ENCODE data around the gene SLC25A25. TPM values are rescaled to one million over a fixed set of nuclear protein-coding genes. Genes with fewer than 3 reads are reported as not detected.

Gene SLC25A25
- polyA plus RNA-seq, 1 donor: 19.4 TPM

GRCh38 chr9:128155736-128156500 lies 87.9 kb downstream of the SLC25A25 start:
- Histone ChIP-seq H3K27me3 (ENCODE audit: control insufficient read depth, insufficient read depth, low read length) (no peaks in the 10 kb centered on the region), H3K36me3 (ENCODE audit: control insufficient read depth, insufficient read depth, low read length) (no peaks in the 10 kb centered on the region), H3K4me1 (ENCODE audit: control insufficient read depth, insufficient read depth, low read length) (peaks cover 10% of the 10 kb centered on the region), H3K4me3 (ENCODE audit: low read length) (no peak overlapping the region), H3K27ac (ENCODE audit: low read length) (no peak overlapping the region), H3K9me3 (ENCODE audit: control insufficient read depth, low read depth, low read length) (no peaks in the 10 kb centered on the region)
- DNase-seq: no peak
- WGBS (ENCODE audit: insufficient coverage, low lambda C conversion rate): 100% methylated on average over 1 of the region's 7 CpGs

Other genes with a start within 250 kb of the SLC25A25 start
- gene ENG, start 213.6 kb upstream of the SLC25A25 start, polyA plus RNA-seq: 21.6 TPM
- 20.6 TPM for gene AK1, start 190.6 kb upstream of the SLC25A25 start, polyA plus RNA-seq
- 14.4 TPM for gene ST6GALNAC6, start 168.6 kb upstream of the SLC25A25 start, polyA plus RNA-seq
- gene ST6GALNAC4, start 151.2 kb upstream of the SLC25A25 start, polyA plus RNA-seq: 10.4 TPM
- gene PIP5KL1, start 137.5 kb upstream of the SLC25A25 start, polyA plus RNA-seq: 0.79 TPM
- 33.2 TPM for gene DPM2, start 130.4 kb upstream of the SLC25A25 start, polyA plus RNA-seq
- 55.2 TPM for gene EEIG1, start 87.2 kb upstream of the SLC25A25 start, polyA plus RNA-seq
- gene NAIF1, start 912 bp upstream of the SLC25A25 start, polyA plus RNA-seq: 7.9 TPM
- gene PTGES2, start 59.5 kb downstream of the SLC25A25 start, polyA plus RNA-seq: 59.1 TPM
- gene LCN2, start 81.2 kb downstream of the SLC25A25 start, polyA plus RNA-seq: 0.93 TPM
- gene BBLN, start 92.0 kb downstream of the SLC25A25 start, polyA plus RNA-seq: 39.7 TPM
- 95.1 TPM for gene CIZ1, start 123.3 kb downstream of the SLC25A25 start, polyA plus RNA-seq
- 49.0 TPM for gene DNM1, start 135.1 kb downstream of the SLC25A25 start, polyA plus RNA-seq
- 88.0 TPM for gene GOLGA2, start 207.8 kb downstream of the SLC25A25 start, polyA plus RNA-seq
- gene SWI5, start 208.0 kb downstream of the SLC25A25 start, polyA plus RNA-seq: 21.6 TPM

All from large intestine (tissue), 3 donors.